Fibroblast of villous mesenchyme (primary cell): ENCODE data around the gene HK1. TPM values are rescaled to one million over a fixed set of nuclear protein-coding genes. Genes with fewer than 3 reads are reported as not detected.

ENCODE experiments used
- DNase-seq: peaks from one replicate; pipeline ENCODE4 v3.0.0-alpha.2; 2010; ENCODE audit warnings: low read depth
- H3K4me3 ChIP-seq: 2 replicates; pipeline ENCODE4 v1.5.1; 2011; ENCODE audit warnings: low read depth, mild to moderate bottlenecking, low read length
- CTCF ChIP-seq: IDR thresholded peaks from 2 replicates; pipeline ENCODE4 v1.5.1; 2012; ENCODE audit warnings: low read depth, mild to moderate bottlenecking, low read length; ENCODE audit not compliant: insufficient read depth
- total RNA-seq: library from RNA; depleted of rRNA; stranded (reverse); fragments of >200 nt; gene quantifications from 2 replicates; pipeline ENCODE4 v1.2.3, GENCODE V29; 2012

The HK1 gene
- total RNA-seq, 1 donor: 91.1 TPM

GRCh38 chr10:69353977-69354635, 75.8 kb downstream of the HK1 start:
- no peak overlapping the region for H3K4me3 ChIP-seq
- DNase-seq: no peak
- no peak for TF ChIP-seq CTCF

GRCh38 chr10:69356187-69356586, 77.9 kb downstream of the HK1 start:
- no peak for TF ChIP-seq CTCF
- no peak for DNase-seq
- H3K4me3 ChIP-seq: no peak overlapping the region

GRCh38 chr10:69358148-69358795, 80.0 kb downstream of the HK1 start:
- TF ChIP-seq CTCF: no peak

GRCh38 chr10:69359148-69359547, 80.9 kb downstream of the HK1 start:
- TF ChIP-seq CTCF: no peak
- no peak overlapping the region for H3K4me3 ChIP-seq
- peak; percentile 89 for DNase-seq

More at GRCh38 chr10:69358148-69358795, 80.0 kb downstream of the HK1 start:
- DNase-seq: no peak
- no peak overlapping the region for H3K4me3 ChIP-seq

- TF ChIP-seq CTCF: no peak
- no peak for DNase-seq
- H3K4me3 ChIP-seq: no peak overlapping the region
Observed at GRCh38 chr10:69359594-69359993, 81.3 kb downstream of the HK1 start.

- no peak overlapping the region for H3K4me3 ChIP-seq
- DNase-seq: peak; percentile 95
- no peak for TF ChIP-seq CTCF
Observed at GRCh38 chr10:69360485-69361302, 82.4 kb downstream of the HK1 start.
